GM21576 (cell line): Measurements from ENCODE around the gene CYTH1.
"Not testable (repeated sequence)": the region's sequence is repeated elsewhere in the genome, so short reads cannot be mapped to it uniquely, and the experiment has no call there.

Experiments used
- ATAC-seq: cut with Tn5 transposase; IDR thresholded peaks from one replicate; pipeline ENCODE4 v1.9.1; 2021; ENCODE audit warnings: mild to moderate bottlenecking, moderate library complexity; ENCODE audit not compliant: unreplicated experiment

CYTH1 gene

DNA sequence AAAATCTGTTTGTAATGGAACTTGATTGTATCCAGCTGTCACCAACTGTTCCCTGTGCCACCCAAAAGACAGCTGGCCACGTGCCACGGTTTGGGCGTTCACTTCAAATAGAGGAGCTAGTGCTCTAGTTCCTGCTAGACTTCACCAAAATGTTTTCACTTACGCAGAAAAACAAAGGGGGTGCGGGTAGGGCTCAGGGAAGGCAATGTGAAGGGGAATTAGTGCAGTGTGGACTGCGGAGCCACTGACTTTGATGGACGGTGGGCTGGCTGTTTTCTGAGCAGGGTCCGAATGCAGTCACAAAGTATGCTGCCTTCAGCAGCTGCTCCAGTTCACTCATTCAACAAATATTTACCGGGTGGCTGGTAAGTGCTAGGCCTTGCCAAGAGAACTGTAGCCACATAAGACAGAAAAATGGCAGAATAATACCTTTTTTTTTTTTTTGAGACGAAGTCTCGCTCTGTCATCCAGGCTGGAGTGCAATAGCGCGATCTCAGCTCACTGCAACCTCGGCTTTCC is 7.6 kb upstream of the CYTH1 start:
- no peak for ATAC-seq

DNA sequence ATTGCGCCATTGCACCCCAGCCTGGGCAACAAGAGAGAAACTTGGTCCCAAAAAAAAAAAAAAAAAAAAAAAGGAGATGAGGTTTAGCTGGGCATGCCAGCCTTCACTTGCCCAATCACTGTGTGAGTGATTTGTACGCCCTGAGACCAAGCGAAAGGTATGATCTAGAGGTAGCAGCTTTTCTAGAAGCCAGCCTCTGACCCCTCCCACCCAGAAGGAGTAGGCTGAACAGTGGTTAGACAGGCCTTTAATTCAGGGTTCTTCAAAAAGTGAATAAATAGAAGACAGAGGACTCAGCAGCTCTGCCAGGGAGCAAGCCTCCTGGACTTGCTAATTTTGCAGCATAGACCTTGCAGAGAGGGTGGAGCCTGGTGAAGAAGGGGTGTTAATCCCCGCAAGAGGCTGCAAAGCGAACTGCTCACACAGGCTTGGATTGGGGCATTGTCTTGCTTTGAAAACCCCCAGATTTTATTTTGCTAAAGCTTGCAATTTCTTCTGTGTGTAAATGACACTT is 7.1 kb upstream of the CYTH1 start:
- no peak for ATAC-seq

DNA sequence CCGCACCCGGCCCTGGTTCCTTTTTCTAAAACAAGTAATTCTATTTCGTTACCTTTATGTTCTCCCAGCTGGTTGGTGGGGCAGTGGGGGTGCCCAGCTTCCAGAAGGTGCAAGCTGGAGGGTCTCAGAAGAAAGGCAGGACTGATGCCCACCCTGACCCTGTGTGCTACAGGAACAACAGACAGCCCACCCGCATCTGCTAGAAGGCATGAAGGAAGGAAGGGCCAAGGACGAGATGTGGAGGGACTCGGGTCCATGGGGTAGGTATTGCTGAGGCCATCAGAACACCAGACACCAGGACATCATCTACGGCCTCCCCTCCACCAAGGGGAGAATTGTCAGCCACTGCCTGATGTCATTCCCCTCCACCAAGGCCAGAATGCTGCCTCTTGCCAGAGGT is 6.4 kb upstream of the CYTH1 start:
- ATAC-seq, result no peak

DNA sequence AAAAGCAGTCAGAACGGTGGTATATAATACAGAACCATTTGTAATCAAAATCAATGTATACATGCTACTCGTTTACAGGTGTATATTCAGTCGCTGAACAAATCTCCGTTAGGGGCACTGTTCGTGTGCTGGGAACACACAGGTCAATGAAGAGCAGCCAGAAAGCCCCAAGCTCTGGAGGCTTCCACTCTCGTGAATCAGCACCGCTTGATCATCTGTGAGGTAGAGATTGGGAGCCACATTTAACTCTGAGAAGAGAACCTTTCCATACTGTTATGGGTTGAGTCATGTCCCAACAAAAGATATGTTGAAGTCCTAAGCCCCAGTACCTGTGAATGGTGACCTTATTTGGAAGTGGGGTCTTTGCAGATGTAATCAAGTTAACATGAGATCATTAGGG is 5.4 kb upstream of the CYTH1 start:
- ATAC-seq, result no peak

DNA sequence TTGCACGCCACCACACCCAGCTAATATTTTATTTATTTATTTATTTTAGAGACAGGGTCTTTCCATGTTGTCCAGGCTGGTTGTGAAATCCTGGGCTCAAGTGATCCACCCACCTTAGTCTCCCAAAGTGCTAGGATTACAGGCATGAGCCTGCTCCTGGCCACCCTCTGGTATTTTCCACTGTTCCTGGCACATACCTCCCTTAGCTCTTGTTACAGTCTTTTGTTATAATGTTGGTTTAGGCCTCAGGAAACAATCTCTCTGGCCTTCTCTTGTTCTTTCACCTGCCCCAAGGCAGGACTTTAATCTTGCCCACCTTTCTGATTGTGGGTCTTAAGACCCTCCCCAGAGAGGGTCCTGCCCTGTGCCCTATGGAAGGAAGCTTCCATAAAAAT is 3.6 kb upstream of the CYTH1 start:
- no peak for ATAC-seq

DNA sequence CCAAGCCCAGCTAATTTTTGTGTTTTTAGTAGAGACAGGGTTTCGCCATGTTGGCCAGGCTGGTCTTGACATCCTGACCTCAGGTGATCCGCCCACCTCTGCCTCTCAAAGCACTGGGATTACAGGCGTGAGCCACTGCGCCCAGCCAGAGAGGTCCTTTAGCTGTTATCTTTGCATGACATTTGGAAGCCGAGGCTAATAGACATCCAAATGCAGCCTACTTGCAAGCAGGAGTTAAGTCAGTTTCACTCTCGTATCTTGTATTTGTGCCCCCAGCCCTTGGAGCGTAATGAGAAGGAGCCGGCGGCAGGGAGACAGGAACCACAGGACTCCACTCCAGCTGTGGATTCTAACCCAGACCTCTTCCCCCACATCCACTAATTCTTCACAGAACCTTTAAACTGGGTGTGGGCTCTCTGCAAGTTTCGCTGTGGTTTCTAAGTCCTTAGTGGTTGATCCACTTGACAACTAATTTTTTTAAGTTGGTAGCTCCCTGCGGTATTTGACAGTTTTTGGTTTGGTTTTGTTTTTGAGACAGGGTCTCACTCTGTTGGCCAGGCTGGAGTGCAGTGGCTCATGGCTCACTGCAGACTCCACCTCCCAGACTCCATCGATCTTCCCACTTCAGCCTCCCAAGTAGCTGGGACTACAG is 3.1 kb upstream of the CYTH1 start:
- ATAC-seq, result no peak

DNA sequence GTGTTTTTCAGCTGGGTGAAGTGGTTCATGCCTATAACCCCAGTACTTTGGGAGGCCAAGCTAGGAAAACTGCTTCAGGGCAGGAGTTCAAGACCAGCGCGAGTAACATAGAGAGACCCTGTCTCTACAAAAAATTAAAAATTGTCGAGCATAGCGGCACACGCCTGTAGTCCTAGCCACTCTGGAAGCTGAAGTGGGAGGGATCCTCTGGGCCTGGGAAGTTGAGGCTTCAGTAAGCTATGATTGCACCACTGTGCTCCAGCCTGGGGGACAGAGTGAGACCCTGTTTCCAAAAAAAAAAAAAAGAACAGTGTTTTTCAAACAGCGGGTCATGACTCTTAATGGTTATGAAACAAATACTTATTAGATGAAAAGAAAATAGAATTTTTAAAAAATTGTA is 2.3 kb upstream of the CYTH1 start:
- ATAC-seq, result no peak

DNA sequence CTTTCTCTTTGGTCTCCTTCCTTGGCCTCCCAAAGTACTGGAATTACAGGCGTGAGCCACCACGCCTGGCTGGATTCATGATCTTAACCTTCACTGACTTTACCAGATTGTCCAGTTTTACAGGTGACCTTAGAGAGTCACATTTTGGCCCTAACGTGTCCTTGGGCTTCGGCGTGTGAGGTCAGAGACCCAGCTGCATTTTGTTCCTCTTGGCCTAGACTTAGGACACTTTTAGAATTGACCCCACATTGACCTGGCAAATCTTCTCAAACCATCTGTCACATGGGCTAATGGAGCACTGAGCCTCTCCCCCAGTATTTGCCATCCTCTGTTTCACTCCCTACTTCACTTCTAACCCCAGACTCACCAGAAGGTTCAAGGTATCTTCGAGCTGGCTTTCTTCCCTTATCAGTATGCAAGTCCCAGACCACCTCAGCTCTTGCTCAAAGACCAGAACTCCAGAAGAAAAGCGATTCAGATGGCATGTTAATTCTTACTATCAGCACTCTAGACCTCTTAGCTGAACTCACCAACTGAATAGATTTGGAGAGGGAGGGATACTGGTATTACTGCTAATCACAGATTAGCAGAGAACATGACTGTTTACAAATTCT is 1.7 kb upstream of the CYTH1 start:
- no peak for ATAC-seq

DNA sequence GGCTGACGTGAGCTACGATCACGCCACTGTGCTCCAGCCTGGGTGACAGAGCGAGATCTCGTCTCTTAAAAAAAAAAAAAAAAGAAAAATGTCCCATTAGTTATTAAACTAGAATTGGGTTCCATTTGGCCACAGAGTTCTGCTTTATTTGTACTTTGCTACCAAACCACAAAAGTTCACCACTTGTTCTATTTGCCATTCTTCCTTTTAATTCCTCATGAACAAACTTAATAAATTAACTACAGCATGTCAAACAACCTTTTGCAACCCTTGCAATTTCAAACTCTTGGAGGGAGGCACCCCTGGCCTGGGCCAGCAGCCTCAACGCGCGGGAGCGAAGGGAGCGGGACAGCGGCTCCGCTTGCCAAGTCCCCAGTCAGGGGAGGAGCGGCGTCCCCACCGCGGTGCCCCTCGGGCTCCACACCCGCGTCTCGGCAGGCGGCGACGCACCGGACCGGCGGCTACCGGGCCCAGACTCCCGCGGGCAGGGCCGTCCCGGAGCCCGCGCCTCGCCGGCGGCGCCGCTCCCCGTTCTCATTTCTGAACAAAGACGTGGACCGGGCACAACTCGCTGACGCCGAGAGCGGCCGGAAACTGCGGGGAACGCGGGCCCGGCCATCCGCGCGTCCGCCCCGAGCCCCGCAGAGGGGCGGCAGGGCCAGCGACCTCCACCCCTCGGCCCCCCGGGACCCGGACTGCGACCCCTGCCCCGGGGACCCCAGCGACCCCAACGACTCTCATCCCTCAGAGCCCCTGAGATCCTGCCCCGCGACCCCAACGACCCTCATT is 775 bp downstream of the CYTH1 start:
- ATAC-seq, result no peak

DNA sequence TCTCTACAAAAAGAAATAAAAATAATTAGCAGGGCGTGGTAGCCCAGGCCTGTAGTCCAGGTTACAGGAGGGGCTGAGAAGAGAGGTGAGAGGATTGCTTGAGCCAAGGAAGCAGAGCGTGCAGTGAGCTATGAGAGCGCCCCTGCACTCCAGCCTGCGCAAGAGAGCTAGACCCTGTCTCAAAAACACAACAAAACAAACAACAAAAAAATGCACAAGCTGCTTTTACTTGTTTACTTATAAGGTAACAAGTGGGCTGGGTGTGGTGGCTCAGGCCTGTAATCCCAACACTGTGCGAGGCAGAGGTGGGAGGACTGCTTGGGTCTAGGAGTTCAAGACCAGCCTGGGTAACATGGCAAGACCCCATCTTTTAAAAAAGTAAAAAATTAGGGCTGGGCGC is 1.7 kb downstream of the CYTH1 start:
- no peak for ATAC-seq

DNA sequence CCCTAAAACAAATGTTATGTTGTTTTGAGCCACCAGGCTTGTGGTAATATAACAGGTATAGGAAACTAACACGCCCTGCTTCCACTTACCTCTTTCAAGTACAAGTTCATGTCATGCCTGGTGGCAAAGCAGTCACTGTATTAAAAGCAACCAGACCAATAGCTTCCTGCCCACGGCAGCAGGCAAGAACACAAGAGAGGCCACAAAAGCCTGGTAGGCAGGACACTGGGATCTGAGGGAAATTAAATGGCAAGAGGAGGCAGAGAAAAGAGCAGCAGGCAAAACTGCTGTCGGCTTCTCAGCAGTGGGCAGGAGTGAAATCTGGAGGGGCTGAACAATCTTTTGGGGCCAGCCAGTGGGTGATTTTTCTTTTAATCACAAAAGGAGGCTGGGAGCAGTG is 2.2 kb downstream of the CYTH1 start:
- no peak for ATAC-seq

DNA sequence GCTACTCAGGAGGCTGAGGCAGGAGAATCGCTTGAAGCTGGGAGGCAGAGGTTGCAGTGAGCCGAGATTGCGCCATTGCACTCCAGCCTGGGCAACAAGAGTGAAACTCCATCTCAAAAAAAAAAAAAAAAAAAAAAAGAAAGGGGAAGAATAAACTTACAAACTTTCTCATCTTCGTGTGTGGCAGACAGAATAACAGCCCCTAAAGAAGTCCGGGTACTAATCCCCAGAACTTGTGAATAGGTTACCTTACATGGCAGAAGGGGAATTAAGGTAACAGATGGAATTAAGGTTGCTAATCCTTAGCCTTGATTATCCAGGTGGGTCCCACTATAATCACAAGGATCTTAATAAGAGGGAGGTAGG is 2.8 kb downstream of the CYTH1 start:
- not testable (repeated sequence) for ATAC-seq

DNA sequence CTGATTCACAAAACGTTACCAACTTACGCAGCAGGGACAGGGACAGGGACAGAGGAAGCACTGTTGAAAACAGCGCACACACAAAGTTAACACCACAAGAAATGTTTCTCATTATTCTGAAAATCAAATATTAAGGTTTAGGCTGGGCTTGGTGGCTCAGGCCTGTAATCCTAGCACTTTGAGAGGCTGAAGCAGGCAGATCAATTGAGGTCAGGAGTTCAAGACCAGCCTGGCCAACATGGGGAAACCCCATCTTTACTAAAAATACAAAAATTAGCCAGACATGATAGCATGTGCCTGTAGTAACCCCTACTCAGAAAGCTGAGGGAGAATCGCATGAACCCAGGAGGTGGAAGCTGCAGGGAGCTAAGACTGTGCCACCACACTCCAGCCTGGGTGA is 4.2 kb downstream of the CYTH1 start:
- ATAC-seq, result no peak

DNA sequence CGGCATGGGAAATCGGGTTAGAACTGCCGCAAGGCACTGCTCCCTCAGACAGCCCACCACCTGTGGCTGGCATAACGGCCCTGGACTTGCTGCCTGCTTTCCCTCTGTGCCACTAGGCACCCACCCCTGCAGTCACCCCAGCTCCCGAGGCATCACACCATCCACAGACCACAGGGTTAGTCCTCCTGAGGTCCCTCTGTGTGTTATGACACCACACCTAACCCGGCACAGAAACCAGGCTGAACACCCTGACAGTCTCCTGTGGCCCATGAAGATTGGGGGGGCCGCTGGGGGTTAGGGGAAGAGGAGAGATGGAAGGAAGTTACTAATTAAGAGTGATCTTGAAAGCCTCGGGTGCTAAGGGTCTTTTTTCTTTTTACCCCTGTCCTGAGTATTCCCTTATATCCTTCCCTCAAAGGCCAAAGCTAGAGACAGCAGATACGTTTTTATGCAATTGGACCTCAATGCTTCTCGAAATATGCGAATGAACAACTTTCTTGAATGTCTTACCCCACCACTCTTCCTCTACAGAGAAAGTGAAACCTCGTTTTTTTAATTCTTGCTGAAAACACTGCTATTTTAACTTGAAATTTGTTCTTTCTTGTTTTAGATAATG is 7.0 kb downstream of the CYTH1 start:
- no peak for ATAC-seq

DNA sequence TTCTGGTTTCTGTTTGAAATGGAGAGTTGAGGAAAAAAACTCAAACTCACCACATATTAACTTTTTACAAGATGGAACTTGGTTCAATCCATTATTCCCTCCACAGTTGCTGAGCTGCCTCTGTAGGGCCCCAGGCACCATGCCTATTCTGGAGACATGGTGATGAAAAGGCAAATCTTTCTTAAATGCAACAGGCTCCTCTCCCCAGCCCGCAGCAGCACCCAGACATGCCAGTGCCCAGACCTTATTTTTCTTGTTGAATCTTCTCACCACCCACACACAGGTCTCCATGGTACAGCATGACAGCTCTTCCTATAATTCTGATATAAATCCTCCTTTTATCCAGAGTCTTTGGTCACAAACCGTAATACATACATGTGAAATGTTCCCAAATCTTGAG is 7.6 kb downstream of the CYTH1 start:
- ATAC-seq, result no peak

DNA sequence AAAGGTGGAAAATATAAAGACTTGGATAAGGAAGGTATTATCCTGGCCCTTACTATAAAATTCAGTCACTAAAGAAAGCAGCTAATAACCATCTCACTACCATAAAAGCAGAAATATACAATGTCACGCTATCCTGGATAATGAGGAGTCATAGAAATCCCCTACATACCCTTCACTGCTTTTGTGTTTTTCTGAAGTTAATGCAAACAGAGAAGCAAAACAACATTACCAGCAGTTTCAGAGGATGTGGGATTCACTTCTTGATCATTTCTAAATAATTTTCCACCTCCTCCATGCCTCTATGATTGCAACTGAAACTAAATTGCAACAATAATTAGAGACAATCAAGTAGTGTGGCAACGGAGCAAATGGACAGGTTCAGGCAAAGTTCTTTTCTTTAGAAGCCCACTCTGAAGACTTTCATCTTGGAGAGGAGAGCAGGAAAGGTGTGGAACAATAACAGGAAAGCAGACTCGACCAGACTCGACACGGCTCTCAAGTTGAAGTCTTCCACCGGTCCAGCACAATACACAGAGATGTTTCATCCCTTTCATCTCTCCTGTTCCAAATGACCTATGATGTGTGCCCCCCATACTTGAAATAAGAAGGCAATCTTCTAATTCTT is 10.2 kb downstream of the CYTH1 start:
- no peak for ATAC-seq

DNA sequence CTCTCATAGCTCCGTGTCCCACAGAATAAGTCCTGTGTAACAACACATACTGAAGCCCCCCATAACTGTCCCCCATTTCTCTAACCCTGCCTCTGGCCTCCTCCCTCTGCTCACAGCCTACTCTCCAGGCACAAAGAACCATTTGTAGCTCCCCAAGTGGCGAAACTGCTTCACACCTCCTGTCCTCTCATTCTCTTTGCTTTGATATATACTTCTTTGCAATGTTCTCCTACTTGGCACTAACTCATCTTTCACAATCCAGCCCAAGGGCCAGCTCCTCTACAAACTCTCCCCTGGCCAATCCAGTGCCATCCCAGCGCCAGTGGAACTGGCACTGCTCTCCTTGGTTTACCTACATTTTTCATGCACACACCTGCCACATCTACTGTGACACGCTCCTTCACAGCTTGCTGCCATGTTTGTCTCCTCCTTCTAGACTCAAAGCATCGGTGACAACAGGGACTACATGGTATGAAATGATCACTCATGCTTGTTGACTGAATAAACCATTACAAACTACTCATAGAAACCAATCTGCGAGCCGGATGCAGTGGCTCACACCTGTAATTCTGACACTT is 12.8 kb downstream of the CYTH1 start:
- ATAC-seq, result no peak

DNA sequence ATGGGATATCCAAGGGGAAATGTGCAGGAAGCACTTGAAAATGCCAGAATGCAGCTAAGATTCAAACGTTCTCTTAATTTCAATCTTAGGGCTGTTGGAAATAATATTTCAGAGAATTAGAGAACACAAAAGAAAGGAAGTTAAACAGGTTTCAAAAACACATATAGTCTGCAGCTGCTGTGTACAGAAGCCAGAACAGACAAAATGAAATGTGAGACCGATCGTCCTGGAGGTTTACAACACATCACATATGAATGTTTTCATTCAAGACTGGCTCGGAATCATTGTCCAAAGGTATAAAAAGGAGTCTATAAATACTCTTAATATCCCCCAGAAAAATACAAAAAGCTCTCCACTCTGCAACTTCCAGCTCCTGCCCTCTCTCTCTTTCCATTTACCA is 14.3 kb downstream of the CYTH1 start:
- no peak for ATAC-seq

DNA sequence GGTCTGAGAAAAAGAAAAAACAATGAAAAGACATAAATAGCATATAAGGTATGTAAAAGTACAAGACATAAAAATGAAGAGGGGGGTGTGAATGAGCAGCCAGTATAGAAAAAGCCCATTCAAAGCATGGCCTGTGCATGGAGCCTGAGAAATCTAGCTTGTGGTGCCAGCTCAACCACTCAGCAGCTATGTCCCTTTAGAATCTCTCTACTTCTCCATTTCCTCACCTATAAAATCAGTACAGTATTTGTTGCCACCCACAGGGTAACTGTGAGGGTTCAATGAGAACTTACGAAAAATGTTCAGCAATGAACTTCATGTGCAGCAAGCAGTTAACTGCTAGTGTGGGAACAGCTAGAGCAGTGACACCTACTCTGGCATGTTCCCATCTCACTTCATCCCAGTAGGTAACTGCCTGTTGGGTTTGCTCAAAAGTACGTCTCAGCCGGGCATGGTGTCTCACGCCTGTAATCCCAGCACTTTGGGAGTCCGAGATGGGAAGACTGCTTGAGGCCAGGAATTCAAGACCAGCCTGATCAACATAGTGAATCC is 15.3 kb downstream of the CYTH1 start:
- ATAC-seq, result no peak

DNA sequence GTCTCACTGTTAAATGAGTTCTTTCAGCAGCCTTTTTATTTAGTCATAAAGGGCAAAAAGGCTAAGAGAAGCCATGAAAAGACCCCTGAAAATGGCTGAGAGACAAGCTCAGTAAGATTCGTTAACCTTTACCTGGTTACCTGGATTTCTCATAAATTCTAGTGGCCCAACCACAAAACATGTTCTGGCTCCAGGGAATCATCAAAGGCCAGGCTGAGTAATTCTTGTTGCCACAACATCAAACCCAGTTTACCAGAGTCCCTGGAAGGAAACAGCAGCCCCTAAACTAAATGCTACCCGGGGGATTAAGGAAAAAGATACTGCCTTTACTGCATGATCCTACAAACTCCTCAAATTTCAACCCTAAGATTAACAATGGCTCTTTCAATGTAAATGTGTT is 15.8 kb downstream of the CYTH1 start:
- ATAC-seq, result no peak
